Psoas muscle (tissue), 8 donors: ENCODE data around the gene C2orf49. TPM values are rescaled to one million over a fixed set of nuclear protein-coding genes. Genes with fewer than 3 reads are reported as not detected.
A peak's percentile ranks its signal among the peaks of the same experiment; 100 is the strongest.
"Not testable (repeated sequence)": the region's sequence is repeated elsewhere in the genome, so short reads cannot be mapped to it uniquely, and the experiment has no call there.

Source experiments
- ATAC-seq, 4 donors: fragments of 200-7000 bp; cut with Tn5 transposase; one replicate each; pipeline ENCODE4 v1.9.1; 2020; ENCODE audit warnings: moderate library complexity in 3 of 4, mild to moderate bottlenecking in 2 of 4
- DNase-seq, 2 donors: peaks; one replicate each; pipeline ENCODE4 v3.0.0-alpha.2; 2020
- H3K27ac ChIP-seq: fragments of 200-600 bp; one replicate; pipeline ENCODE4 v1.8.0; 2022
- H3K27me3 ChIP-seq, 3 donors: fragments of 200-600 bp in 1 of 3; one replicate each; pipeline versions ENCODE4 v1.6.1 to v1.8.0; 2013 to 2022; ENCODE audit warnings: low read length in 2 of 3, mild to moderate bottlenecking in 2 of 3, moderate library complexity in 1 of 3; ENCODE audit not compliant: insufficient read depth in 3 of 3
- H3K36me3 ChIP-seq, 2 donors: fragments of 200-600 bp in 1 of 2; one replicate each; pipeline versions ENCODE4 v1.6.1 to v1.8.0; 2013 to 2022; ENCODE audit warnings: low read depth in 1 of 2, mild to moderate bottlenecking in 1 of 2, moderate library complexity in 1 of 2; ENCODE audit not compliant: insufficient read depth in 1 of 2
- H3K4me1 ChIP-seq: fragments of 200-600 bp; one replicate; pipeline ENCODE4 v1.8.0; 2022
- H3K4me3 ChIP-seq: fragments of 200-600 bp; one replicate; pipeline ENCODE4 v1.8.0; 2022; ENCODE audit warnings: mild to moderate bottlenecking
- H3K9me3 ChIP-seq: fragments of 200-600 bp; one replicate; pipeline ENCODE4 v1.8.0; 2022
- WGBS, 3 donors: extraction: QIAGEN DNeasy Blood & Tissue Kit; methylation state at CpG; one replicate each; pipeline versions ENCODE4 v1.1.6 to v1.1.7; 2013; 5-methylcytosine and 5-hydroxymethylcytosine counted together
- intact Hi-C, 2 donors: fragments of 100-400 bp; cut with DNase I; formaldehyde crosslinking; loops; one replicate each; pipeline versions ENCODE4 v1.11.0 to v1.14.2; 2022
- polyA plus RNA-seq, 3 donors: library from polyadenylated mRNA; stranded (reverse); fragments of 200-250 nt; gene quantifications; one replicate each; pipeline ENCODE4 v1.2.3, GENCODE V29; 2013
- total RNA-seq, 4 donors: library from RNA; stranded (reverse); fragmentation: NEBNext Ultra II Directional in 2 of 4; extraction: Animal tissue kit (Norgen Biotek cat#: 25700) in 2 of 4; gene quantifications; one replicate each; pipeline versions ENCODE4 v1.2.1 to v1.2.4, GENCODE V29; 2021 to 2023
- TF ChIP-seq, protein P1 (sequence below): fragments of 200-600 bp; IDR thresholded peaks from one replicate; pipeline ENCODE4 v1.8.0; 2022; ENCODE audit warnings: antibody characterized with exemption
- donor health status: healthy with polysubstance abuse.
- donor health status: DM: no; HTN: no; CAD: no; lungs with moderate emphysema.
- donor health status: Bipolar disorder and iron deficiency.
- donor health status: healthy.
- donor health status: DM: yes; HTN: yes; CAD: no.
- donor health status: DM: no; HTN: no; CAD: no.
- donor health status: DM: no; HTN: no; CAD: no.
- donor health status: DM: yes; HTN: yes; CAD: no.

Gene C2orf49
- total and polyA plus RNA-seq, 7 donors, result 13.2 to 24.6 (median 15.0) TPM

GRCh38 chr2:105324101-105324500, 13.2 kb upstream of the C2orf49 start:
- H3K4me1 ChIP-seq, result peaks cover 36% of the 10 kb centered on the region
- H3K4me3 ChIP-seq, result no peak overlapping the region
- TF ChIP-seq, protein P1, sequence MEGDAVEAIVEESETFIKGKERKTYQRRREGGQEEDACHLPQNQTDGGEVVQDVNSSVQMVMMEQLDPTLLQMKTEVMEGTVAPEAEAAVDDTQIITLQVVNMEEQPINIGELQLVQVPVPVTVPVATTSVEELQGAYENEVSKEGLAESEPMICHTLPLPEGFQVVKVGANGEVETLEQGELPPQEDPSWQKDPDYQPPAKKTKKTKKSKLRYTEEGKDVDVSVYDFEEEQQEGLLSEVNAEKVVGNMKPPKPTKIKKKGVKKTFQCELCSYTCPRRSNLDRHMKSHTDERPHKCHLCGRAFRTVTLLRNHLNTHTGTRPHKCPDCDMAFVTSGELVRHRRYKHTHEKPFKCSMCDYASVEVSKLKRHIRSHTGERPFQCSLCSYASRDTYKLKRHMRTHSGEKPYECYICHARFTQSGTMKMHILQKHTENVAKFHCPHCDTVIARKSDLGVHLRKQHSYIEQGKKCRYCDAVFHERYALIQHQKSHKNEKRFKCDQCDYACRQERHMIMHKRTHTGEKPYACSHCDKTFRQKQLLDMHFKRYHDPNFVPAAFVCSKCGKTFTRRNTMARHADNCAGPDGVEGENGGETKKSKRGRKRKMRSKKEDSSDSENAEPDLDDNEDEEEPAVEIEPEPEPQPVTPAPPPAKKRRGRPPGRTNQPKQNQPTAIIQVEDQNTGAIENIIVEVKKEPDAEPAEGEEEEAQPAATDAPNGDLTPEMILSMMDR, result no peak
- DNase-seq (no peak), ATAC-seq (no peak)
- H3K36me3 ChIP-seq, result no peaks in the 10 kb centered on the region
- 68 to 88% (median 85%) methylated on average over 4 of the region's 4 CpGs for WGBS, 3 donors
- intact Hi-C loops, result no loop called here
- H3K9me3 ChIP-seq, result no peaks in the 10 kb centered on the region
- peak overlapping the region; percentile 48 for H3K27ac ChIP-seq
- H3K27me3 ChIP-seq, result no peaks in the 10 kb centered on the region

DNA sequence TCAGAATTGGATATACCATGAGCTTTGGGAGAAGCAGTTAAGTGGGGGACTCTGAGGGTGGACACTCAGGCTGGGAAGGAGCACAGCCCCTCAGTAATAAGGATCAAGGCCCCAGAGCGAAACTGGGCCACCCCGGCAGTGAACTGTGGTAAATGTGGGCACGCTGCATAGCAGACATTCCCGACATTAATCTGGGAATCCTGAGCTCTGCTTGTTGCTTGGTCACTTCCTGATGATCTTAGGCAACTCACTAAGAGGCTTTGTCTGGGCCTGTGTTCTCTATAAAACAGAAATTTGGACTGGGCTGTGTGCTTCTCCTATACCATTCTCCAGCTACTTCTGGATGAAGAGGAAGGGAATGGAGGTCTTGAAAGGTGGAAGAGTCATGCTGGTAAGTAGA, 12.6 kb upstream of the C2orf49 start:
- Histone ChIP-seq H3K9me3 (no peaks in the 10 kb centered on the region), H3K4me1 (peaks cover 35% of the 10 kb centered on the region), H3K27me3 (no peaks in the 10 kb centered on the region), H3K36me3 (no peaks in the 10 kb centered on the region), H3K4me3 (no peak overlapping the region), H3K27ac (peak overlapping the region; percentile 48)
- TF ChIP-seq, protein P1, result no peak
- WGBS, 3 donors, result 57 to 69% (median 66%) methylated on average over 4 of the region's 4 CpGs
- DNase-seq, result no peak
- intact Hi-C loops, result no loop called here
- ATAC-seq, result peak in 1 of 4 donors; percentile 26

- H3K27me3 ChIP-seq, result no peaks in the 10 kb centered on the region
- no peak overlapping the region for H3K4me3 ChIP-seq
- ATAC-seq, result no peak
- no peaks in the 10 kb centered on the region for H3K36me3 ChIP-seq
- H3K9me3 ChIP-seq, result no peaks in the 10 kb centered on the region
- peaks cover 31% of the 10 kb centered on the region for H3K4me1 ChIP-seq
- peak overlapping the region; percentile 48 for H3K27ac ChIP-seq
- 67 to 77% (median 70%) methylated on average over 3 of the region's 3 CpGs for whole genome bisulfite sequencing, 3 donors
- TF ChIP-seq, protein P1, result no peak
- no peak for DNase-seq
- intact Hi-C loops, result no loop called here
Observed at GRCh38 chr2:105325389-105325963, 11.9 kb upstream of the C2orf49 start.

- Histone ChIP-seq H3K27ac (peak overlapping the region; percentile 87), H3K4me1 (peaks cover 27% of the 10 kb centered on the region)
- H3K27me3 ChIP-seq, intact Hi-C loops, H3K36me3 ChIP-seq, H3K9me3 ChIP-seq, H3K4me3 ChIP-seq, DNase-seq, ATAC-seq: not testable (repeated sequence)
- WGBS, 3 donors, result 90 to 94% (median 93%) methylated on average over 3 of the region's 3 CpGs
Observed at GRCh38 chr2:105327271-105327670, 10.1 kb upstream of the C2orf49 start.

GRCh38 chr2:105327690-105328089, 9.7 kb upstream of the C2orf49 start:
- Histone ChIP-seq H3K36me3 (no peaks in the 10 kb centered on the region), H3K4me1 (peaks cover 27% of the 10 kb centered on the region), H3K27ac (peak overlapping the region; percentile 87), H3K4me3 (no peak overlapping the region), H3K9me3 (no peaks in the 10 kb centered on the region), H3K27me3 (no peaks in the 10 kb centered on the region)
- WGBS, 3 donors, result 69 to 82% (median 71%) methylated on average over 2 of the region's 2 CpGs
- ATAC-seq (no peak), DNase-seq (no peak)
- TF ChIP-seq, protein P1, result no peak
- intact Hi-C loops, result no loop called here
